GM12864 (cell line): Measurements from ENCODE around the gene DDX54.

Experiments
- DNase-seq: peaks from one replicate; pipeline ENCODE4 v3.0.0-alpha.2; 2011; ENCODE audit warnings: low read depth
- H3K4me3 ChIP-seq: 2 replicates; pipeline ENCODE4 v1.5.1; 2011; ENCODE audit warnings: mild to moderate bottlenecking, low read depth, low read length, control low read depth
- CTCF ChIP-seq: IDR thresholded peaks from 2 replicates; pipeline ENCODE4 v1.5.1; 2011; ENCODE audit warnings: low read depth, mild to moderate bottlenecking, moderate library complexity, low read length, control low read depth, inconsistent platforms; ENCODE audit errors: missing control alignments

DDX54 gene

GRCh38 chr12:113167868-113168267, 17.4 kb downstream of the DDX54 start:
- TF ChIP-seq CTCF, result no peak
- no peak for DNase-seq
- no peak overlapping the region for H3K4me3 ChIP-seq

GRCh38 chr12:113165521-113166450, 19.5 kb downstream of the DDX54 start:
- no peak overlapping the region for H3K4me3 ChIP-seq
- TF ChIP-seq CTCF, result no peak
- no peak for DNase-seq

- no peak overlapping the region for H3K4me3 ChIP-seq
- TF ChIP-seq CTCF, result no peak
- DNase-seq, result no peak
Observed at GRCh38 chr12:113164014-113164413, 21.3 kb downstream of the DDX54 start.

DNA sequence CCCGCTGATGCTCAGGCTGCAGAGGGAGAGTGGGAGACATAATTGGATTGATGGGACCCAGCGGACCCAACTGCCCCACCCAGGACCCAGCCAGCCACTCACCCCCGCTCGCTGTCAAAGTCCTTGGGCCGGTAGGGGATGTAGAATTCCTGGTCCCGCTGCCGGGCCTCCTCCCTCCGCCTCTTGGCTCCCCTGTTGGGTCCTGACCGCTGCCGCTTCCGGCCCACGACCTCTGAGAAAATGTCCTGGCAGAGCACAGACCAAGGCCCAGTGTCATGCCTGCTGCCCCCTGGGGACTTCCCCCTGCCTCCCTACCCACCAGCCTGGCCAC, 22.3 kb downstream of the DDX54 start:
- DNase-seq, result no peak
- no peak overlapping the region for H3K4me3 ChIP-seq
- TF ChIP-seq CTCF, result no peak

DNA sequence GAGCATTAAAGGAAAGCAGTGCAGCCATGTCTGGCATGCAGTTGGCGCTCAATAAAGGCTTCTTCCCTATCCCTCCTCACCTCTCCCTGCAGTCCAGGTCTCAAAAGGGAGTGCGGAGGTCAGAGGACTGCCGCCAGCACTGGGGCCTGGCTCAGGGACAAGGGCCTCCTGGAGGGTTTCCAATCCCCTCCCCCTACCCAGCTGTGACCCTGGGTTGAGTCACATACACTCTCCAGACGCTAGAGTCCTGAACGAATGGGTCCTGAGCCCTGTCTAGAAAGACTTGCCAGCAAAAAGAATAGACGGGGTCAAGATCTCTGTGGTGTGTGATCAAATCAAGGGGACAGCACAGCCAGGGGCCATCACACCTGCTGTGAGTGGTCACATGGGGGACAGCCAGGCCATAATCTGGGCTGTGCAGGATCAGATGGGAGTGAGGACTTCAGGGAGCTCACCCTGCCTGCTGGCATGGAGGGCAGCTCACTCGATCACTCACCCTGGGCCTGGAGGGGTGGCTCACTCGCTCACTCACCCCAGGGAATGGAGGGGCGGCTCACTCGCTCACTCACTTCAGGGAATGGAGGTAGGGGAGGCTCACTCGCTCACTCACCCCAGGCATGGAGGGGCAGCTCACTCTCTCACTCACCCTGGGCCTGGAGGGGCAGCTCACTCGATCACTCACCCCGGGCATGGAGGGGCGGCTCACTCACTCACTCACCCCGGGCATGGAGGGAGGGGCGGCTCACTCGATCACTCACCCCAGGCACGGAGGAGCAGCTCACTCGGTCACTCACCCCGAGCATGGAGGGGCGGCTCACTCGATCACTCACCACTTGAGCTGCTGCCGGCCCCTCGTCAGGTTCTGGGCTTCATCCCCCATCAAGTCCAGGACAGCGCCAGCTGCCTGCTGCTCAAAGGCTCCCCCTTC, 22.9 kb downstream of the DDX54 start:
- no peak for TF ChIP-seq CTCF
- DNase-seq, result no peak
- H3K4me3 ChIP-seq, result no peak overlapping the region

GRCh38 chr12:113161415-113162016, 23.8 kb downstream of the DDX54 start:
- no peak for TF ChIP-seq CTCF
- DNase-seq, result peak; percentile 52
- no peak overlapping the region for H3K4me3 ChIP-seq
